IMR-90 (cell line): Measurements from ENCODE around the gene PCIF1. TPM values are rescaled to one million over a fixed set of nuclear protein-coding genes. Genes with fewer than 3 reads are reported as not detected.

Source experiments
- ATAC-seq: fragments of 200-7000 bp; cut with Tn5 transposase; 2 replicates; pipeline ENCODE4 v1.9.1; 2020; ENCODE audit warnings: low read depth, mild to moderate bottlenecking, moderate library complexity
- BruUV-seq: library from RNA; stranded (reverse); fragments of 400-500 nt; replicated peaks from 2 replicates; lab custom pipeline; 2021; lab: Mats Ljungman, UMichigan
- CTCF ChIA-PET: fragments of 300-600 bp; formaldehyde crosslinking; extraction: SDS; loops from one replicate; lab custom pipeline; 2021; ENCODE audit warnings: antibody characterized with exemption; lab: Yijun Ruan, JAX
- POLR2A ChIA-PET: fragments of 300-600 bp; sonication (Branson Sonifier 250); formaldehyde crosslinking; loops from one replicate; lab custom pipeline; 2022; ENCODE audit warnings: antibody characterized with exemption; ENCODE audit not compliant: unreplicated experiment; lab: Charles Lee
- DNase-seq: peaks from one replicate; pipeline ENCODE4 v3.0.0; 2013
- H2AFZ ChIP-seq: replicated peaks from 2 replicates; pipeline ENCODE3; 2013; ENCODE audit warnings: low read length, mild to moderate bottlenecking; ENCODE audit not compliant: poor library complexity
- H2AK5ac ChIP-seq: 2 replicates; pipeline ENCODE4 v1.6.1; 2013; ENCODE audit warnings: low read depth, low read length, inconsistent platforms
- H2AK9ac ChIP-seq: replicated peaks from 2 replicates; pipeline ENCODE3; 2013; ENCODE audit warnings: mild to moderate bottlenecking, low read depth, low read length, moderate library complexity; ENCODE audit not compliant: poor library complexity
- H2BK120ac ChIP-seq: 2 replicates; pipeline ENCODE4 v1.6.1; 2013; ENCODE audit warnings: low read depth, low read length, inconsistent platforms
- H2BK15ac ChIP-seq: 3 replicates; pipeline ENCODE4 v1.6.1; 2013; ENCODE audit warnings: low read depth, low read length, inconsistent platforms
- H2BK20ac ChIP-seq: 2 replicates; pipeline ENCODE4 v1.6.1; 2013; ENCODE audit warnings: low read depth, mild to moderate bottlenecking, inconsistent platforms, low read length, moderate library complexity
- H2BK5ac ChIP-seq: 2 replicates; pipeline ENCODE4 v1.6.1; 2013; ENCODE audit warnings: mild to moderate bottlenecking, low read depth, low read length, inconsistent platforms; ENCODE audit not compliant: poor library complexity, severe bottlenecking
- H3K14ac ChIP-seq: replicated peaks from 2 replicates; pipeline ENCODE4 v1.6.1; 2013; ENCODE audit warnings: low read depth, low read length, inconsistent platforms
- H3K18ac ChIP-seq: 2 replicates; pipeline ENCODE4 v1.6.1; 2013; ENCODE audit warnings: low read depth, low read length, control low read depth
- H3K23ac ChIP-seq: 2 replicates; pipeline ENCODE4 v1.6.1; 2013; ENCODE audit warnings: low read depth, low read length, inconsistent platforms
- H3K27ac ChIP-seq: 2 replicates; pipeline ENCODE4 v1.5.1; 2013; ENCODE audit warnings: mild to moderate bottlenecking, control low read depth, low read length; ENCODE audit not compliant: insufficient read depth
- H3K27me3 ChIP-seq: 2 replicates; pipeline ENCODE4 v1.6.1; 2013; ENCODE audit warnings: low read length; ENCODE audit not compliant: control insufficient read depth, insufficient read depth
- H3K36me3 ChIP-seq: 2 replicates; pipeline ENCODE4 v1.6.1; 2013; ENCODE audit warnings: low read length, mixed read lengths; ENCODE audit not compliant: control insufficient read depth, insufficient read depth
- H3K4ac ChIP-seq: 2 replicates; pipeline ENCODE4 v1.6.1; 2013; ENCODE audit warnings: low read depth, low read length, inconsistent platforms
- H3K4me1 ChIP-seq: 2 replicates; pipeline ENCODE4 v1.6.1; 2013; ENCODE audit warnings: low read length, mixed read lengths; ENCODE audit not compliant: control insufficient read depth, insufficient read depth
- H3K4me2 ChIP-seq: 2 replicates; pipeline ENCODE4 v1.6.1; 2013; ENCODE audit warnings: low read depth, mild to moderate bottlenecking, control low read depth, low read length, moderate library complexity
- H3K4me3 ChIP-seq: 2 replicates; pipeline ENCODE4 v1.5.1; 2013; ENCODE audit warnings: low read depth, mild to moderate bottlenecking, control low read depth, low read length, moderate library complexity; ENCODE audit not compliant: insufficient read depth
- H3K56ac ChIP-seq: 2 replicates; pipeline ENCODE4 v1.6.1; 2013; ENCODE audit warnings: low read length, inconsistent platforms; ENCODE audit not compliant: insufficient read depth; ENCODE audit errors: extremely low read depth
- H3K79me1 ChIP-seq, 2 experiments: 2 replicates each; pipeline ENCODE4 v1.6.1; 2013; ENCODE audit warnings: low read length in 2 of 2, inconsistent platforms in 1 of 2, low read depth in 1 of 2
- H3K9ac ChIP-seq: 2 replicates; pipeline ENCODE4 v1.6.1; 2013; ENCODE audit warnings: low read depth, low read length, control low read depth
- H3K9me1 ChIP-seq: 2 replicates; pipeline ENCODE4 v1.6.1; 2013; ENCODE audit warnings: low read length, inconsistent platforms; ENCODE audit not compliant: insufficient read depth
- H3K9me3 ChIP-seq: 2 replicates; pipeline ENCODE4 v1.6.1; 2013; ENCODE audit warnings: low read length; ENCODE audit not compliant: control insufficient read depth, insufficient read depth
- H4K20me1 ChIP-seq: 2 replicates; pipeline ENCODE4 v1.6.1; 2013; ENCODE audit warnings: low read length, inconsistent platforms; ENCODE audit not compliant: insufficient read depth
- H4K5ac ChIP-seq: 2 replicates; pipeline ENCODE4 v1.6.1; 2013; ENCODE audit warnings: mild to moderate bottlenecking, low read depth, low read length, control low read depth
- H4K8ac ChIP-seq, 2 experiments: 2 replicates each; pipeline ENCODE4 v1.6.1; 2013; ENCODE audit warnings: low read depth in 2 of 2, low read length in 2 of 2, control low read depth in 1 of 2, inconsistent platforms in 1 of 2
- H4K91ac ChIP-seq: 2 replicates; pipeline ENCODE4 v1.6.1; 2013; ENCODE audit warnings: low read depth, low read length, inconsistent platforms; ENCODE audit not compliant: insufficient read depth
- BHLHE40 ChIP-seq: fragments of 150-350 bp; IDR thresholded peaks from 2 replicates; pipeline ENCODE4 v1.6.1; 2016; ENCODE audit warnings: mild to moderate bottlenecking, low read depth, low read length
- CEBPB ChIP-seq: IDR thresholded peaks from 2 replicates; pipeline ENCODE4 v1.6.1; 2012; ENCODE audit warnings: low read depth, low read length, improper control_type of control experiment
- CHD1 ChIP-seq: IDR thresholded peaks from 2 replicates; pipeline ENCODE4 v1.6.1; 2012; ENCODE audit warnings: low read depth, low read length, improper control_type of control experiment
- FOS ChIP-seq: fragments of 150-350 bp; IDR thresholded peaks from 2 replicates; pipeline ENCODE4 v1.6.1; 2016; ENCODE audit warnings: low read depth, low read length
- MAFK ChIP-seq: IDR thresholded peaks from 2 replicates; pipeline ENCODE4 v1.6.1; 2012; ENCODE audit warnings: low read depth, low read length, improper control_type of control experiment
- MAZ ChIP-seq: IDR thresholded peaks from 2 replicates; pipeline ENCODE4 v1.6.1; 2012; ENCODE audit warnings: low read depth, mild to moderate bottlenecking, low read length, improper control_type of control experiment, moderate library complexity, borderline replicate concordance
- MXI1 ChIP-seq: IDR thresholded peaks from 2 replicates; pipeline ENCODE4 v1.6.1; 2012; ENCODE audit warnings: low read depth, mild to moderate bottlenecking, low read length, moderate library complexity, borderline replicate concordance
- NFE2L2 ChIP-seq: fragments of 150-350 bp; IDR thresholded peaks from 2 replicates; pipeline ENCODE4 v1.6.1; 2016; ENCODE audit warnings: low read depth, mild to moderate bottlenecking, low read length
- POLR2A ChIP-seq: IDR thresholded peaks from 2 replicates; pipeline ENCODE4 v1.6.1; 2012; ENCODE audit warnings: mild to moderate bottlenecking, low read depth, low read length
- RAD21 ChIP-seq: IDR thresholded peaks from 2 replicates; pipeline ENCODE4 v1.6.1; 2012; ENCODE audit warnings: low read length, improper control_type of control experiment
- RCOR1 ChIP-seq: IDR thresholded peaks from 2 replicates; pipeline ENCODE4 v1.6.1; 2012; ENCODE audit warnings: mild to moderate bottlenecking, low read length, improper control_type of control experiment; ENCODE audit not compliant: insufficient replicate concordance
- RFX5 ChIP-seq: IDR thresholded peaks from 2 replicates; pipeline ENCODE4 v1.8.0; 2012; ENCODE audit warnings: low read depth, mild to moderate bottlenecking, low read length, moderate library complexity
- SMC3 ChIP-seq: fragments of 150-350 bp; IDR thresholded peaks from 2 replicates; pipeline ENCODE4 v1.6.1; 2016; ENCODE audit warnings: low read depth, mild to moderate bottlenecking, antibody characterized with exemption, low read length, moderate library complexity
- WGBS, 2 experiments: methylation state at CpG; one replicate each; pipeline versions ENCODE4 v1.1.5 to v1.1.7; 2013; ENCODE audit warnings: missing lambda C conversion rate in 2 of 2; ENCODE audit not compliant: insufficient read length in 1 of 2; ENCODE audit errors: extremely low coverage in 2 of 2; 5-methylcytosine and 5-hydroxymethylcytosine counted together
- dilution Hi-C: fragments of 300-500 bp; cut with HindIII; formaldehyde crosslinking; loops from one replicate; pipeline ENCODE4 v1.14.3; 2018; ENCODE audit warnings: low sequenced_read_pairs; ENCODE audit not compliant: unreplicated experiment
- in situ Hi-C: fragments of 300-500 bp; cut with MboI; formaldehyde crosslinking; loops from 3 replicates; pipeline ENCODE4 v1.14.3; 2019; ENCODE audit warnings: low sequenced_read_pairs, inconsistent platforms, mixed read lengths
- intact Hi-C: fragments of 100-400 bp; cut with micrococcal nuclease; formaldehyde crosslinking; loops from 2 replicates; pipeline ENCODE4 v1.10.0; 2022
- polyA plus RNA-seq, 3 experiments: library from polyadenylated mRNA; depleted of rRNA; stranded (reverse); fragments of >200 nt; gene quantifications; 2 replicates each; pipeline ENCODE4 v1.2.3, GENCODE V29; 2012; ENCODE audit warnings: low replicate concordance in 1 of 3
- total RNA-seq: library from RNA; depleted of rRNA; stranded (reverse); fragments of >200 nt; gene quantifications from 2 replicates; pipeline ENCODE4 v1.2.3, GENCODE V29; 2012
- TF ChIP-seq, protein P1 (sequence below): fragments of 150-350 bp; IDR thresholded peaks from 2 replicates; pipeline ENCODE4 v1.6.1; 2017; ENCODE audit warnings: mild to moderate bottlenecking, antibody characterized with exemption, low read length, low read depth
- TF ChIP-seq, protein P2 (sequence below): conservative IDR thresholded peaks from 2 replicates; pipeline ENCODE4 v1.5.1; 2012; ENCODE audit warnings: mild to moderate bottlenecking, low read depth, low read length, improper control_type of control experiment
- TF ChIP-seq, protein P3 (sequence below): fragments of 150-350 bp; IDR thresholded peaks from 2 replicates; pipeline ENCODE4 v1.6.1; 2016; ENCODE audit warnings: low read depth, mild to moderate bottlenecking, low read length, moderate library complexity, borderline replicate concordance

Gene PCIF1
- total and polyA plus RNA-seq, 2 of the 4 experiments (the other 2 are of a cell fraction): 5.4 to 18.3 TPM

DNA sequence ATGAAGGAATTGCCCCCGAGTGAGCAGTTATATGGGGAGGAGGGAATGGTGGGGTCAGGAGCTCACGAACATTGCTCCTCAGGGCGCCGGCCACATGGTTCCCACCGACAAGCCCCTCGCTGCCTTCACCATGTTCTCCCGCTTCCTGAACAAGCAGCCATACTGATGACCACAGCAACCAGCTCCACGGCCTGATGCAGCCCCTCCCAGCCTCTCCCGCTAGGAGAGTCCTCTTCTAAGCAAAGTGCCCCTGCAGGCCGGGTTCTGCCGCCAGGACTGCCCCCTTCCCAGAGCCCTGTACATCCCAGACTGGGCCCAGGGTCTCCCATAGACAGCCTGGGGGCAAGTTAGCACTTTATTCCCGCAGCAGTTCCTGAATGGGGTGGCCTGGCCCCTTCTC is 36.2 kb upstream of the PCIF1 start:
- in situ Hi-C loops (no loop called here), dilution Hi-C loops (no loop called here), intact Hi-C loops (no loop called here)
- Histone ChIP-seq H3K9me3 (no peaks in the 10 kb centered on the region), H2AK9ac (no peak overlapping the region), H3K4me1 (no peaks in the 10 kb centered on the region), H4K8ac (no peak overlapping the region), H2BK20ac (no peak overlapping the region), H3K4me2 (no peak overlapping the region), H4K91ac (no peak overlapping the region), H3K79me1 (peaks cover 3 to 16% of the 10 kb centered on the region in 2 experiments; a peak in 2 of 4 replicates), H2BK5ac (no peak overlapping the region), H3K36me3 (peaks cover 60% of the 10 kb centered on the region), H2AK5ac (no peak overlapping the region), H2AFZ (no peak overlapping the region), H3K4me3 (no peak overlapping the region), H3K27ac (no peak overlapping the region), H4K20me1 (0 out of 2 replicates have a peak, but pooled peaks cover 3% of the 10 kb centered on the region), H3K23ac (no peak overlapping the region), H2BK15ac (no peak overlapping the region), H3K9ac (no peak overlapping the region), H3K27me3 (no peaks in the 10 kb centered on the region), H3K9me1 (no peaks in the 10 kb centered on the region), H4K5ac (no peak overlapping the region), H3K4ac (no peak overlapping the region), H3K56ac (no peak overlapping the region), H2BK120ac (no peak overlapping the region), H3K14ac (no peak overlapping the region), H3K18ac (no peak overlapping the region)
- ChIA-PET POLR2A (no interaction called here), CTCF (no interaction called here)
- ATAC-seq (no peak), DNase-seq (no peak)
- TF ChIP-seq RCOR1 (no peak), BHLHE40 (no peak), SMC3 (no peak), MAZ (no peak), CEBPB (no peak), POLR2A (no peak), RAD21 (no peak), NFE2L2 (no peak), CHD1 (no peak), RFX5 (no peak), MAFK (no peak), FOS (no peak), MXI1 (no peak)
- TF ChIP-seq, protein P1, sequence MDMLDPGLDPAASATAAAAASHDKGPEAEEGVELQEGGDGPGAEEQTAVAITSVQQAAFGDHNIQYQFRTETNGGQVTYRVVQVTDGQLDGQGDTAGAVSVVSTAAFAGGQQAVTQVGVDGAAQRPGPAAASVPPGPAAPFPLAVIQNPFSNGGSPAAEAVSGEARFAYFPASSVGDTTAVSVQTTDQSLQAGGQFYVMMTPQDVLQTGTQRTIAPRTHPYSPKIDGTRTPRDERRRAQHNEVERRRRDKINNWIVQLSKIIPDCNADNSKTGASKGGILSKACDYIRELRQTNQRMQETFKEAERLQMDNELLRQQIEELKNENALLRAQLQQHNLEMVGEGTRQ: no peak
- TF ChIP-seq, protein P2, sequence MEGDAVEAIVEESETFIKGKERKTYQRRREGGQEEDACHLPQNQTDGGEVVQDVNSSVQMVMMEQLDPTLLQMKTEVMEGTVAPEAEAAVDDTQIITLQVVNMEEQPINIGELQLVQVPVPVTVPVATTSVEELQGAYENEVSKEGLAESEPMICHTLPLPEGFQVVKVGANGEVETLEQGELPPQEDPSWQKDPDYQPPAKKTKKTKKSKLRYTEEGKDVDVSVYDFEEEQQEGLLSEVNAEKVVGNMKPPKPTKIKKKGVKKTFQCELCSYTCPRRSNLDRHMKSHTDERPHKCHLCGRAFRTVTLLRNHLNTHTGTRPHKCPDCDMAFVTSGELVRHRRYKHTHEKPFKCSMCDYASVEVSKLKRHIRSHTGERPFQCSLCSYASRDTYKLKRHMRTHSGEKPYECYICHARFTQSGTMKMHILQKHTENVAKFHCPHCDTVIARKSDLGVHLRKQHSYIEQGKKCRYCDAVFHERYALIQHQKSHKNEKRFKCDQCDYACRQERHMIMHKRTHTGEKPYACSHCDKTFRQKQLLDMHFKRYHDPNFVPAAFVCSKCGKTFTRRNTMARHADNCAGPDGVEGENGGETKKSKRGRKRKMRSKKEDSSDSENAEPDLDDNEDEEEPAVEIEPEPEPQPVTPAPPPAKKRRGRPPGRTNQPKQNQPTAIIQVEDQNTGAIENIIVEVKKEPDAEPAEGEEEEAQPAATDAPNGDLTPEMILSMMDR: no peak
- TF ChIP-seq, protein P3, sequence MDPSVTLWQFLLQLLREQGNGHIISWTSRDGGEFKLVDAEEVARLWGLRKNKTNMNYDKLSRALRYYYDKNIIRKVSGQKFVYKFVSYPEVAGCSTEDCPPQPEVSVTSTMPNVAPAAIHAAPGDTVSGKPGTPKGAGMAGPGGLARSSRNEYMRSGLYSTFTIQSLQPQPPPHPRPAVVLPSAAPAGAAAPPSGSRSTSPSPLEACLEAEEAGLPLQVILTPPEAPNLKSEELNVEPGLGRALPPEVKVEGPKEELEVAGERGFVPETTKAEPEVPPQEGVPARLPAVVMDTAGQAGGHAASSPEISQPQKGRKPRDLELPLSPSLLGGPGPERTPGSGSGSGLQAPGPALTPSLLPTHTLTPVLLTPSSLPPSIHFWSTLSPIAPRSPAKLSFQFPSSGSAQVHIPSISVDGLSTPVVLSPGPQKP: no peak
- TSS peak; percentile 74 for BruUV-seq
- 89% methylated on average over 6 of the region's 12 CpGs; no CpG with 5 or more reads in 1 of the 2 experiments for WGBS, 2 experiments
